Kidney (tissue), 14 donors: ENCODE data around the gene MSH5. TPM values are rescaled to one million over a fixed set of nuclear protein-coding genes. Genes with fewer than 3 reads are reported as not detected.

ENCODE experiments used
- DNase-seq, 5 donors: peaks; one replicate each; pipeline ENCODE4 v3.0.0-alpha.2; 2013 to 2020
- FAIRE-seq: peaks from 2 replicates; lab custom pipeline; 2012; peaks lifted over from hg19 to GRCh38; lab: Jason Lieb, UNC
- H3K27ac ChIP-seq, 2 donors: one replicate each; pipeline ENCODE4 v1.7.0; 2013; ENCODE audit warnings: low read depth in 2 of 2, low read length in 2 of 2, inconsistent platforms in 1 of 2
- H3K27me3 ChIP-seq: one replicate; pipeline ENCODE4 v1.7.1; 2013; ENCODE audit warnings: low read length, inconsistent platforms; ENCODE audit not compliant: control insufficient read depth, insufficient read depth
- H3K36me3 ChIP-seq, 3 donors: one replicate each; pipeline versions ENCODE4 v1.7.0 to v1.7.1; 2013; ENCODE audit warnings: low read length in 3 of 3, control low read depth in 1 of 3, inconsistent platforms in 1 of 3; ENCODE audit not compliant: insufficient read depth in 3 of 3, control insufficient read depth in 2 of 3
- H3K4me1 ChIP-seq, 3 donors: one replicate each; pipeline versions ENCODE4 v1.7.0 to v1.7.1; 2013; ENCODE audit warnings: low read length in 3 of 3, inconsistent platforms in 1 of 3, low read depth in 1 of 3; ENCODE audit not compliant: control insufficient read depth in 2 of 3, insufficient read depth in 2 of 3
- H3K4me3 ChIP-seq, 3 donors: one replicate each; pipeline versions ENCODE4 v1.7.0 to v1.8.1; 2013; ENCODE audit warnings: low read length in 3 of 3, control low read depth in 1 of 3, inconsistent platforms in 1 of 3
- H3K9ac ChIP-seq, 3 donors: one replicate each; pipeline versions ENCODE4 v1.7.0 to v1.7.1; 2013; ENCODE audit warnings: low read length in 3 of 3, control low read depth in 1 of 3, inconsistent platforms in 1 of 3
- H3K9me3 ChIP-seq, 3 donors: one replicate each; pipeline versions ENCODE4 v1.7.0 to v1.7.1; 2013; ENCODE audit warnings: low read length in 3 of 3, control low read depth in 1 of 3, inconsistent platforms in 1 of 3; ENCODE audit not compliant: control insufficient read depth in 2 of 3, insufficient read depth in 1 of 3
- intact Hi-C: fragments of 100-400 bp; cut with DNase I; formaldehyde crosslinking; loops from one replicate; pipeline ENCODE4 v1.11.1; 2022
- polyA plus RNA-seq: library from polyadenylated mRNA; stranded (reverse); fragments of 350-450 nt; fragmentation: Illumina TruSeq; extraction: RNeasy Lipid Tissue Mini Kit (QIAGEN cat#74804); gene quantifications from one replicate; pipeline ENCODE4 v1.2.3, GENCODE V29; 2014; ENCODE audit warnings: low read depth, low replicate concordance; ENCODE audit not compliant: insufficient read depth
- total RNA-seq: library from RNA; stranded (reverse); fragmentation: NEBNext Ultra II Directional; extraction: Animal tissue kit (Norgen Biotek cat#: 25700); gene quantifications from one replicate; pipeline ENCODE4 v1.2.1, GENCODE V29; 2021
- TF ChIP-seq, protein P1 (sequence below): IDR thresholded peaks from 3 replicates; pipeline ENCODE4 v1.5.1; 2012; ENCODE audit warnings: mild to moderate bottlenecking, moderate library complexity, borderline replicate concordance; ENCODE audit not compliant: insufficient read depth; ENCODE audit errors: extremely low read depth
- donor health status: control.
- donor health status: control.
- donor health status: control.
- donor health status: control.
- donor health status: control.
- donor health status: DM: yes; HTN: yes; CAD: no.
- donor health status: Normal renal cell carcinoma (clear cell type).

MSH5 gene
- total and polyA plus RNA-seq, 2 donors from 2014 or later: 14.4 to 23.7 TPM

DNA sequence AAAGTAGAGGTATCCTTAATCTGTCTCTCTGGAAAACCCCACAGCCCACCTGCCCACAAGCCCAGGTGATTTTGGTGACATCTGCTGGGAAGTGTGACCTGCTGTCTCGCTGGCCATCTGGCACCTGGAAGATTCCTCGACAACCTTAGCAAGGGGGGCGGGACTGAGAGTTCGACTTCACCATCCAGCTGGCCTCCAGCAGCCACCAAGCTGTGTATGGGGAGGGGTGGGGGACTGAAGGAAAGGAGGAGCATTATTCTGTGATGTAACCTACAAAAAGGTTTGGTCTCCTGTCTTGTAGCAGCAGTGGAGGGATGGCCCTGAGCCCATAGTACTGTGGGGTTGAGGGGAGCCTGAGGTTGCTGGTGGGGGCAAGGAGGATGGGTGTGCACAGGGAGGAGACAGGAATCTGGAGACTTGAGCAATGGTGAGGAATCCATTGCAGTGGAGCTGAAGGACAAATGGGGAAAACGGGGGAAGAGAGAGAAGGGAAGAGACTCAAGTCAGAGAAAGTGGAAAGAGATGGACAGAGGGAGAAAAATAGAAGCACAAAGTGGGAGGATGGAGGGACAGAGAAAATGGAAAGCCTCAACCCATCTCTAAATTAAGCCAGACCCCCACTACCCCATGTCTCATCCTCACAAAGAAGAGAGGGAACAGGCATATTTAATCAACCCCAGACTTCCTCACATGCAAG lies 29.1 kb upstream of the MSH5 start:
- Histone ChIP-seq H3K9me3 (no peaks in the 10 kb centered on the region), H3K36me3 (no peaks in the 10 kb centered on the region), H3K4me3 (no peak overlapping the region), H3K4me1 (no peaks in the 10 kb centered on the region), H3K27ac (no peak overlapping the region), H3K9ac (no peak overlapping the region), H3K27me3 (no peaks in the 10 kb centered on the region)
- TF ChIP-seq, protein P1, sequence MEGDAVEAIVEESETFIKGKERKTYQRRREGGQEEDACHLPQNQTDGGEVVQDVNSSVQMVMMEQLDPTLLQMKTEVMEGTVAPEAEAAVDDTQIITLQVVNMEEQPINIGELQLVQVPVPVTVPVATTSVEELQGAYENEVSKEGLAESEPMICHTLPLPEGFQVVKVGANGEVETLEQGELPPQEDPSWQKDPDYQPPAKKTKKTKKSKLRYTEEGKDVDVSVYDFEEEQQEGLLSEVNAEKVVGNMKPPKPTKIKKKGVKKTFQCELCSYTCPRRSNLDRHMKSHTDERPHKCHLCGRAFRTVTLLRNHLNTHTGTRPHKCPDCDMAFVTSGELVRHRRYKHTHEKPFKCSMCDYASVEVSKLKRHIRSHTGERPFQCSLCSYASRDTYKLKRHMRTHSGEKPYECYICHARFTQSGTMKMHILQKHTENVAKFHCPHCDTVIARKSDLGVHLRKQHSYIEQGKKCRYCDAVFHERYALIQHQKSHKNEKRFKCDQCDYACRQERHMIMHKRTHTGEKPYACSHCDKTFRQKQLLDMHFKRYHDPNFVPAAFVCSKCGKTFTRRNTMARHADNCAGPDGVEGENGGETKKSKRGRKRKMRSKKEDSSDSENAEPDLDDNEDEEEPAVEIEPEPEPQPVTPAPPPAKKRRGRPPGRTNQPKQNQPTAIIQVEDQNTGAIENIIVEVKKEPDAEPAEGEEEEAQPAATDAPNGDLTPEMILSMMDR: no peak
- DNase-seq (no peak), FAIRE-seq (no peak)
- intact Hi-C loops: no loop called here

DNA sequence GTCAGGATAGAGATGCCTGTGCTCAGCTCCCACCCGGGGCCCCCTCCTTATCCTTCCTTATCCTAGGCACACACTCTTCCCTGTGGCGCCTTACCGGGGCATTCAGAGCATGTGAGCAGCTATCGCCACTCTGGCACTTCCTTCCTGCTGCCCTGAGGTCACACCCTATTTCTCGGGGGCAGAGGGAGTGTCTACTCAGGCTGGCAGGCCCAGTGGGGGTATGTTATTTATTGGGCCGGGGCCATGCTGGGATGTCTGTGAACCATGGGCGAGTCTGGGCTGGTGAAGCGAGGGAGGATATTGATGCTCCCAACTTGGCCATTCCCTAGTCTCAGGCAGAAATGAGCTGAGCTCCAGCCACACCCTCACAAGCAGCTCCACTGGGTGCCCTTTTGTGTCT lies 28.6 kb upstream of the MSH5 start:
- DNase-seq (peak in 1 of 5 donors; percentile 43), FAIRE-seq (no peak)
- Histone ChIP-seq H3K4me3 (no peak overlapping the region), H3K36me3 (no peaks in the 10 kb centered on the region), H3K27ac (no peak overlapping the region), H3K9me3 (no peaks in the 10 kb centered on the region), H3K27me3 (no peaks in the 10 kb centered on the region), H3K4me1 (no peaks in the 10 kb centered on the region), H3K9ac (no peak overlapping the region)
- TF ChIP-seq, protein P1: no peak
- intact Hi-C loops: no loop called here

DNA sequence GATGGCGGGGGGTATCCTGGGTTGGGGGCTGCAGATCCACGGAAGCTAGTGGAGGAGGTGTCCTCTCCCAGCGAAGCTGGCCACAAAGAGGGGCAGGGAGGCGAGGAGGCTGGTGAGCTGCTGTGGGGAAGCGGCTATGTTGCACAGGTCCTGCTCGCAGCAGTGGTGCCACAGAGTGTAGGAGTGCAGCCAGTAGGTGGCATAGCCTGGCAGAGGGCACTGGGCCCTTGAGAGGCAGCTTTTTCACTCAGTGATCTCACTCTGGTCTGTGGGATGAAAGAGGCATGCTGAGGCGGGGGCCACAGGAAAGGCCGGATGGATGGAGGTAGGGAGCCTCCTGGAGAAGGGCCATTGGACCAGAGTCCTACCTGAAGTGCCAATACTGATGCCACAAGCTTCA lies 27.5 kb upstream of the MSH5 start:
- TF ChIP-seq, protein P1: peak; percentile 13
- DNase-seq: no peak
- FAIRE-seq: no peak

More for the DNA sequence above, 27.5 kb upstream of the MSH5 start:
- intact Hi-C loops: no loop called here
- Histone ChIP-seq H3K4me1 (no peaks in the 10 kb centered on the region), H3K4me3 (no peak overlapping the region), H3K27ac (no peak overlapping the region), H3K9me3 (no peaks in the 10 kb centered on the region), H3K27me3 (no peaks in the 10 kb centered on the region), H3K36me3 (no peaks in the 10 kb centered on the region), H3K9ac (no peak overlapping the region)
